Gastrocnemius medialis (tissue), 4 donors: ENCODE measurements around the gene PKP4.

Experiments
- CTCF ChIP-seq, 5 experiments: fragments of 450-650 bp in 3 of 5; fragments of 200-600 bp in 2 of 5; sonication (generic) in 2 of 5; IDR thresholded peaks in 4 of 5; conservative IDR thresholded peaks in 1 of 5; 1 replicate in 4 of 5; 2 replicates in 1 of 5; pipeline ENCODE4 v1.5.1; 2016 to 2019; ENCODE audit warnings: antibody characterized with exemption in 5 of 5, mild to moderate bottlenecking in 3 of 5, moderate library complexity in 3 of 5
- POLR2A ChIP-seq, 2 donors: fragments of 450-650 bp; IDR thresholded peaks; one replicate each; pipeline ENCODE4 v1.6.1; 2017; ENCODE audit warnings: antibody characterized with exemption in 2 of 2, mild to moderate bottlenecking in 2 of 2, moderate library complexity in 2 of 2

- TF ChIP-seq CTCF (IDR thresholded peaks at IDR 0.05 in 4 of 5, conservative IDR thresholded peaks at IDR 0.05 in 1 of 5): no peak
- TF ChIP-seq POLR2A (IDR thresholded peaks at IDR 0.05): no peak
Observed at GRCh38 chr2:158493458-158493857, 36.7 kb downstream of the PKP4 start.
